Mesodermal cell (in vitro differentiated cells): ENCODE results near the gene DYRK1A.

Source experiments
- H3K27ac ChIP-seq: 2 replicates; pipeline ENCODE4 v1.7.0; 2013; ENCODE audit warnings: mild to moderate bottlenecking, low read depth, low read length, moderate library complexity; ENCODE audit not compliant: severe bottlenecking
- H3K36me3 ChIP-seq: 2 replicates; pipeline ENCODE4 v1.7.1; 2013; ENCODE audit warnings: mild to moderate bottlenecking, low read length, moderate library complexity; ENCODE audit not compliant: control insufficient read depth, insufficient read depth
- H3K4me1 ChIP-seq: one replicate; pipeline ENCODE4 v1.7.1; 2013; ENCODE audit warnings: mild to moderate bottlenecking, low read length; ENCODE audit not compliant: insufficient read depth, control insufficient read depth, poor library complexity, severe bottlenecking
- H3K4me3 ChIP-seq: 2 replicates; pipeline ENCODE4 v1.7.0; 2013; ENCODE audit warnings: low read length, control low read depth, mild to moderate bottlenecking; ENCODE audit not compliant: insufficient read depth, poor library complexity, severe bottlenecking; ENCODE audit errors: extremely low read depth
- H3K9me3 ChIP-seq: 2 replicates; pipeline ENCODE4 v1.7.1; 2013; ENCODE audit warnings: mild to moderate bottlenecking, low read length, moderate library complexity; ENCODE audit not compliant: control insufficient read depth
- WGBS, 2 experiments: methylation state at CpG; one replicate each; pipeline ENCODE4 v1.1.5; 2013; ENCODE audit warnings: missing lambda C conversion rate in 2 of 2; ENCODE audit not compliant: insufficient coverage in 2 of 2; 5-methylcytosine and 5-hydroxymethylcytosine counted together

DYRK1A gene

DNA sequence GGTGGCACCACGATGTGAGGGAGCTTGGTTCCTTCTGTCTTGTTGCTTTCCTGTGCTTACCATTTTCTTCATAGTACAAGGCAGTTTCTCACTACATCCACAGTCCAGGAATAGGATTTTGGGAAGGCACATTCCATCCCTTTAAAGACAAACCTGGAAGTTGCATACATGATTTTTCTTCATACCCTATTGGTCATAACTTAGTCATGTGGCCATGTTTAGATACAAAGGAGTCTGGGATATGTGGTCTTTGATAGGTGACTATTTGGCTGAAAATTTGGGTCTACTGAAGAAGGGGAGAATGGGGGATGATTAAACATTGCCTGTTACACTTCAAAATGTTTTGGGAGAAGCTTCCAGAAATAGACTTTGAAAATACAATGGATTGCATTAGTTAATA is 7.0 kb downstream of the DYRK1A start:
- WGBS, 2 experiments = 83 to 100% methylated on average over 1 of the region's 1 CpG
- H3K4me1 ChIP-seq = peaks cover 15% of the 10 kb centered on the region
- no peaks in the 10 kb centered on the region for H3K36me3 ChIP-seq
- H3K9me3 ChIP-seq = no peaks in the 10 kb centered on the region
- no peak overlapping the region for H3K4me3 ChIP-seq
- H3K27ac ChIP-seq = no peak overlapping the region

GRCh38 chr21:37374027-37374426 is 7.5 kb downstream of the DYRK1A start:
- 100% methylated on average over 1 of the region's 5 CpGs for WGBS, 2 experiments
- Histone ChIP-seq H3K36me3 (no peaks in the 10 kb centered on the region), H3K4me1 (peaks cover 15% of the 10 kb centered on the region), H3K4me3 (no peak overlapping the region), H3K9me3 (no peaks in the 10 kb centered on the region), H3K27ac (no peak overlapping the region)

DNA sequence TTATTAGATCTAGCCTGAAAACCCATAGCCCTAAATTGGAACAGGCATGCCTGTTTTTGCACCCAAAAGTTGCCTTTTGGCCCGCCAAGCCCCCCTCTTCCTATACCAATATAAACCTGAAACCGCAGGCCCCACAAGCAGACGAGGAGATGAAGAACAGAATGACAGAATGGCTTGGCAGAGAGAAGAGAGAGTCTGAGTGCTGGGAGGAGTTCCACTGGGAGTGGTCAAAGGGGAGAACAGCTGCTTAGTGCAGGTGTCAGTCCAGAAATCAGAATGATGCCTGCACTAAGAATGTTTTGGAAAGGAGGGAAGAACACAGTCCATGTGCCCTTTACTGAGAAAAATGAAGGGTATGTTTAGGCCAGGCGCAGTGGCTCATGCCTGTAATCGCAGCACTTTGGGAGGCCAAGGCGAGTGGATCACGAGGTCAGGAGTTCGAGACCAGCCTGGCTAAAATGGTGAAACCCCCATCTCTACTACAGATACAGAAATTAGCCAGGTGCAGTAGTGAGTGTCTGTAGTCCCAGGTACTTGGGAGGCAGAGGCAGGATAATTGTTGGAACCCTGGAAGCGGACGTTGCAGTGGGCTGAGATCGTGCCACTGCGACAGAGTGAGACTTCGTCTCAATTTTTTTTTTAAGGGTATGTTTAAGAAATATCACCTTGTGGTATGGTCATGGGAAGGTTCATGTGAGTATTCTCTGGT is 9.4 kb downstream of the DYRK1A start:
- Histone ChIP-seq H3K9me3 (no peaks in the 10 kb centered on the region), H3K27ac (no peak overlapping the region), H3K4me3 (no peak overlapping the region), H3K4me1 (peaks cover 6% of the 10 kb centered on the region), H3K36me3 (no peaks in the 10 kb centered on the region)
- 96 to 97% methylated on average over 8 to 9 of the region's 13 CpGs for WGBS, 2 experiments

DNA sequence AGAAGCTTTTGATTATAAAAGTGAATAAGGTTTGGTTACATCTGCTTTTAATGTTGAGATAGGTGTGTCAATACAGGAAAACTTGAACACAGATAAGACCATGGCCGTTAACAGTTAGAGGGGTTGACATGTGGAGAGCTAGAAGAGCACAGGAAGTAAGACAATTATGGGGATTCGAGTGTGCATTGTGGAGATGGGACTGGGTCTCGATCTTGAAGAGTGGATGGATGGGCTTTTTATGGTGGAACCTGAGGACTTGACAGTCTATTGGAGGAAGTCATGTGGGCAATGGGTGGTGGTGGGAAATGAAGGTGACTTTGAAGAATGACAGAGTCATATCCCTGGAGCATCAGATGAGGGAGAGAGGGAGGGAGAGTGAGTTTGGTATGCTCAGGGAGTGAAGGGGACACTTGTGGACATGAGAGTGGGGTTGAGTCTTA is 12.1 kb downstream of the DYRK1A start:
- 95 to 100% methylated on average over 3 of the region's 3 CpGs for WGBS, 2 experiments
- no peak overlapping the region for H3K27ac ChIP-seq

DNA sequence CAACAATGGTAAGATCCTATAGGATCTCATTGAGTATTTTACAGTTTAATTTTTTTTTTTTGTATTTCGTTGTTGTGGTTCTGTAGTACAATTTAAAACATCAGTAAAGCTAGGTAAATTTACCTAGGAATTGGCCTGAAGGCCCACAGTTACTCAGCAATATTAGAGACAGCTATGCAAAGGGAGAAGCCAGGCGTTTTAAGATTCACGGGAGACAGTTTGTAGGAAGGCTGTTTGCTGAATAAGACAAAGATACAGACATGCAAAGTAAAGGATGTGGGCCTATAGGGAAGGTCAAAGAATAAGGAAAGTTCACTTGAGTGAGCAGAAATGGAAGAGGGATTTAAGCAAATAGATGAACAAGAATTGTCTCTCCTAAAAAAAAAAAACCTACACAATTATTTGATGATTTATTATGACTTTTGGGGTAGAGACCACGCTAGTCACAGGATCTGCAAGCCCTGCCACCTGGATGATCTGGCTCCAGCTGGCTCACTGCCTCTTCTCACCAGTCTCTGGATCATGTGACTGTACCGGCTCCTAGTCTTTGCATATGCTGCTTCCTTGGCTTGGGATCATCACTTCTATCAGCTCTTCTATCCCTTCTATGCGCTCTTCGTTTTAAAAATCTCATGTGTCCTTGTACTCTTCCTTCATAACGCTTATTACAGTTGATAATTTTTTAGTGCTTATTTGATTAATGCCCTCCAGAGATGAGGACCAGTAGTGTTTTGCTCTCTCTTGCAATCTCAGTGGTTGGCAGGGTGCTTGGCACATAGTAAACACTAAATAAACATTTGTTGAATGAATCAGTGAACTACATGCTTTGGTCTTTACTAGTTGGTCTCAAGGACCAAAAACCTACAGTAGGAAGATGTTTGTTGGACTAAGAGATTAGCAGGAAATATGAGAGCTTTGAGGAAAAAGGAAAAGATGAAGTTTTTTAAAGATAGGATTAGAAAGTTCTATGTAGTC is 14.1 kb downstream of the DYRK1A start:
- no peak overlapping the region for H3K4me3 ChIP-seq
- no peaks in the 10 kb centered on the region for H3K36me3 ChIP-seq
- no peaks in the 10 kb centered on the region for H3K4me1 ChIP-seq
- H3K27ac ChIP-seq = no peak overlapping the region
- no peaks in the 10 kb centered on the region for H3K9me3 ChIP-seq
- 25 to 66% methylated on average over 2 to 6 of the region's 8 CpGs for whole genome bisulfite sequencing, 2 experiments

More for the DNA sequence above, 12.1 kb downstream of the DYRK1A start:
- peaks cover 6% of the 10 kb centered on the region for H3K4me1 ChIP-seq
- no peaks in the 10 kb centered on the region for H3K36me3 ChIP-seq
- no peak overlapping the region for H3K4me3 ChIP-seq
- H3K9me3 ChIP-seq = no peaks in the 10 kb centered on the region

DNA sequence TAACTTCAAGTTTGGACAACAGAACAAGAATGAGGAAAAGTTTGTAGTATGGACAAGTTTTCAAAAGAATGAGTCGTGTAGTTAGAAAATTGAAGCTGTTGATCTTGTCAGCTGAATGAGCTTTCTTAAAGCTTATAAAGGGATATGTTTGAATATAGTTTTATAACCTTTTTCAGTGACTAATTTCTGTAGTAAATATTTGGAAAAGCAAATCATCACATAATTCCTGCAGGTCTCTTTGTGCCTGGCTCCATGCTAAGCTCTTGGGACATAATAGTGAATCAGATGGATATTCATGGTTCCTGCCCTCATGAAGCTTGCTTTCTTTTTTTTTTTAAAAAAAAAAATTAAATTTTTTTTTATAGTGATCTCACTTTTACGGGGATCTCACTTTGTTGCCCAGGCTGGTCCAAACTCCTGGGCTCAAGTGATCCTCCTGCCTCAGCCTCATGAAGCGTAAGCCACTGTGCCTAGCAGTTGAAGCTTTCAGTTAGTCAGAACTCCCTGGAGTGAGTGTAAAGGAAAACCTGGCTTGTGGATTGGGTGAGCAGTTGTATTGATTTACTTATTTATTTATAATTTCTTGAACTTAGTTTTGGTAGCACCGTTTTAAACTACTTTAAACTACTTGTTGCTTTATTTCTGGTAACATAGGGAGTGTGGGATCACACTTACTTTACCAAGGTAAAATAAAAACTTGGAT is 15.5 kb downstream of the DYRK1A start:
- WGBS, 2 experiments = 93 to 94% methylated on average over 2 to 3 of the region's 4 CpGs
- Histone ChIP-seq H3K36me3 (no peaks in the 10 kb centered on the region), H3K4me1 (no peaks in the 10 kb centered on the region), H3K4me3 (no peak overlapping the region), H3K9me3 (no peaks in the 10 kb centered on the region), H3K27ac (no peak overlapping the region)

GRCh38 chr21:37383086-37383485 is 16.5 kb downstream of the DYRK1A start:
- Histone ChIP-seq H3K27ac (no peak overlapping the region), H3K4me3 (no peak overlapping the region), H3K9me3 (no peaks in the 10 kb centered on the region), H3K4me1 (no peaks in the 10 kb centered on the region), H3K36me3 (no peaks in the 10 kb centered on the region)
- 86 to 100% methylated on average over 1 of the region's 1 CpG for WGBS, 2 experiments

DNA sequence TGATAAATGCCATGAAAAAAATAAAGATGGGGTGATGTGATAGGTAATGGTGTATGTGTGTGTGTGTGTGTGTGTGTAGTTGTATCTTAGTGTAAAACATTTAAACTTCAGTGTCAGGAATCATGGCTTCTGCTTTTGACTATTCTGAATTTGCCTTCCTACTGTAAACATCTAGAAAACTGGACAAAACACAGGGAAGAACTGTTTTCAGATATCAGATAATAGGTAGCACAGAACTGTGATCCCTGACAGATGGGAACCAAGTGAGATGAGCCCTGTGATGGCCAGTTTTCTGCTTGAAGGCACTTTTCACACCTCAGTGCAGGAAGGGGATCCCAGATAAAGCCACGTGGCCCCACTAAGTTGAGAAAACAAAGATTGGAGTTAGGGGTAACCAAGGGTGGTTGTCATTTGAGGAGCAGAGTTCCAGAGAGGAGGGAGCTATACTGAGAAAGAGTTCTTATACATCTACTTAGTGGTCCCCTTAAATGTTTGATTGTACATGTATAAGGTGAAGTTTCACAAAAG is 17.3 kb downstream of the DYRK1A start:
- H3K9me3 ChIP-seq = no peaks in the 10 kb centered on the region
- no peak overlapping the region for H3K27ac ChIP-seq
- no peak overlapping the region for H3K4me3 ChIP-seq
- no peaks in the 10 kb centered on the region for H3K4me1 ChIP-seq
- no peaks in the 10 kb centered on the region for H3K36me3 ChIP-seq
- 55 to 100% methylated on average over 1 of the region's 1 CpG for WGBS, 2 experiments

GRCh38 chr21:37384416-37384815 is 17.8 kb downstream of the DYRK1A start:
- no peaks in the 10 kb centered on the region for H3K9me3 ChIP-seq
- no peak overlapping the region for H3K27ac ChIP-seq
- no CpG with 5 or more reads among the region's 1 CpG for WGBS, 2 experiments
- H3K4me1 ChIP-seq = no peaks in the 10 kb centered on the region
- no peak overlapping the region for H3K4me3 ChIP-seq
- H3K36me3 ChIP-seq = no peaks in the 10 kb centered on the region

DNA sequence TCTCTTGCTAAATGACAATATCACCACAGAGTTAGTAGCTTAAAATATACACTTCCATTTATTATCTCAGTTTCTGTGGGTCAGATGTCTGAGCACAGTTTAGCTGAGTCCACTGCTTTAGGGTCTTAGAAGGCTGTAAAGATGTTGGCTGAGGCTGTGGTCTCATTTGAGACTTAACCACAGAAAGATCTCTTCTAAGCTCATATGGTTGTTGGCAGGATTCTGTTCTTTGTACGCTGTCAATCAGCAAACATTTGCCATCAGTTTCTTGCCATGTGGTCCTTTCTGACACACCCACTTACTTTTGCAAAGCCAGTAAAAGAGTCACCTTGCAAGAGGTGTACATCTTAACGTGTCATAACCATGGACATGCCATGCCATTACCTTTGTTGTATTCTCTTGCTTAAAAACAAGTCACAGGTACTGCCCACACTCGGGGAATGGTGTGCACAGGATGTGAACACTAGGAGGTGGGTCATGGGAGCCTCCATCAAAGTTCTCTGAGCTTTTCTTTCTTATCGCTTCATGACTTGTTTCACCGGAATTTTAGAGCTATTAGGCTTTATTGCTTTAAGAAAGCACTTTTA is 18.7 kb downstream of the DYRK1A start:
- H3K4me3 ChIP-seq = no peak overlapping the region
- H3K9me3 ChIP-seq = no peaks in the 10 kb centered on the region
- no peaks in the 10 kb centered on the region for H3K36me3 ChIP-seq
- H3K4me1 ChIP-seq = no peaks in the 10 kb centered on the region
- H3K27ac ChIP-seq = no peak overlapping the region
- 86 to 88% methylated on average over 3 of the region's 5 CpGs for WGBS, 2 experiments
